Spinal cord (tissue), 4 donors: ENCODE data around the gene TAS2R50. TPM values are rescaled to one million over a fixed set of nuclear protein-coding genes. Genes with fewer than 3 reads are reported as not detected.

ENCODE experiments used
- polyA plus RNA-seq, 2 donors: library from polyadenylated mRNA; unstranded; fragments of 120-200 nt; gene quantifications; one replicate each; pipeline ENCODE4 v1.2.1, GENCODE V29; 2013; ENCODE audit not compliant: insufficient read length in 2 of 2
- total RNA-seq, 2 donors: library from RNA; depleted of rRNA in 1 of 2; stranded (reverse); fragments of 120-200 nt in 1 of 2; fragments of >200 nt in 1 of 2; gene quantifications; one replicate each; pipeline versions ENCODE4 v1.2.3 to v1.2.4, GENCODE V29; 2013 to 2014

Gene TAS2R50
- total and polyA plus RNA-seq, 4 donors = 0.17 to 10.9 (median 3.9) TPM; not detected in 1

Other genes with a start within 250 kb of the TAS2R50 start
- under 1 TPM in 1 of 2 donors, not detected in 1; 0.33 TPM for gene TAS2R7, start 184.3 kb downstream of the TAS2R50 start, total RNA-seq
- not detected for gene TAS2R7, start 184.3 kb downstream of the TAS2R50 start, polyA plus RNA-seq
- gene TAS2R8, start 179.6 kb downstream of the TAS2R50 start, total RNA-seq = under 1 TPM; 0.11 to 0.89 TPM
- not detected for gene TAS2R8, start 179.6 kb downstream of the TAS2R50 start, polyA plus RNA-seq
- gene TAS2R9, start 176.7 kb downstream of the TAS2R50 start, total RNA-seq = 1 to 10 TPM in 1 of 2 donors, under 1 TPM in 1; 0.44 to 1.4 TPM
- gene TAS2R9, start 176.7 kb downstream of the TAS2R50 start, polyA plus RNA-seq = under 1 TPM in 1 of 2 donors, not detected in 1; 0.24 TPM
- 1 to 10 TPM; 1.8 to 4.5 TPM for gene TAS2R10, start 160.6 kb downstream of the TAS2R50 start, total RNA-seq
- under 1 TPM; 0.74 to 0.86 TPM for gene TAS2R10, start 160.6 kb downstream of the TAS2R50 start, polyA plus RNA-seq
- gene PRR4, start 137.4 kb downstream of the TAS2R50 start, total RNA-seq = 10 to 100 TPM in 1 of 2 donors, 1 to 10 TPM in 1; 3.5 to 11.8 TPM
- gene PRR4, start 137.4 kb downstream of the TAS2R50 start, polyA plus RNA-seq = 10 to 100 TPM; 10.7 to 12.5 TPM
- gene PRH1, start 102.7 kb downstream of the TAS2R50 start, total RNA-seq = 10 to 100 TPM; 44.5 to 66.9 TPM
- gene PRH1, start 102.7 kb downstream of the TAS2R50 start, polyA plus RNA-seq = 10 to 100 TPM in 1 of 2 donors, 1 to 10 TPM in 1; 10.0 to 12.3 TPM
- gene TAS2R13, start 77.3 kb downstream of the TAS2R50 start, total RNA-seq = 10 to 100 TPM in 1 of 2 donors, 1 to 10 TPM in 1; 2.5 to 10.9 TPM
- not detected for gene TAS2R13, start 77.3 kb downstream of the TAS2R50 start, polyA plus RNA-seq
- gene PRH2, start 57.7 kb downstream of the TAS2R50 start, total RNA-seq = under 1 TPM in 1 of 2 donors, not detected in 1; 0.88 TPM
- not detected for gene PRH2, start 57.7 kb downstream of the TAS2R50 start, polyA plus RNA-seq
- gene TAS2R14, start 47.6 kb downstream of the TAS2R50 start, total RNA-seq = 10 to 100 TPM in 1 of 2 donors, 1 to 10 TPM in 1; 3.0 to 13.3 TPM
- gene TAS2R14, start 47.6 kb downstream of the TAS2R50 start, polyA plus RNA-seq = 1 to 10 TPM; 4.6 to 5.3 TPM
- 10 to 100 TPM in 1 of 2 donors, 1 to 10 TPM in 1; 3.4 to 14.6 TPM for gene TAS2R20, start 11.4 kb upstream of the TAS2R50 start, total RNA-seq
- gene TAS2R20, start 11.4 kb upstream of the TAS2R50 start, polyA plus RNA-seq = 1 to 10 TPM; 2.1 to 2.6 TPM
- 10 to 100 TPM in 1 of 2 donors, 1 to 10 TPM in 1; 6.3 to 15.9 TPM for gene TAS2R19, start 35.7 kb upstream of the TAS2R50 start, total RNA-seq
- gene TAS2R19, start 35.7 kb upstream of the TAS2R50 start, polyA plus RNA-seq = 1 to 10 TPM; 1.4 to 2.3 TPM
- gene TAS2R31, start 44.5 kb upstream of the TAS2R50 start, total RNA-seq = 10 to 100 TPM in 1 of 2 donors, 1 to 10 TPM in 1; 7.8 to 18.3 TPM
- 1 to 10 TPM in 1 of 2 donors, under 1 TPM in 1; 0.82 to 1.6 TPM for gene TAS2R31, start 44.5 kb upstream of the TAS2R50 start, polyA plus RNA-seq
- 1 to 10 TPM; 2.1 to 7.5 TPM for gene TAS2R46, start 75.4 kb upstream of the TAS2R50 start, total RNA-seq
- under 1 TPM in 1 of 2 donors, not detected in 1; 0.23 TPM for gene TAS2R46, start 75.4 kb upstream of the TAS2R50 start, polyA plus RNA-seq
- gene TAS2R43, start 105.4 kb upstream of the TAS2R50 start, total RNA-seq = 10 to 100 TPM in 1 of 2 donors, 1 to 10 TPM in 1; 3.4 to 10.8 TPM
- gene TAS2R43, start 105.4 kb upstream of the TAS2R50 start, polyA plus RNA-seq = under 1 TPM; 0.42 to 0.63 TPM
- 10 to 100 TPM in 1 of 2 donors, 1 to 10 TPM in 1; 5.7 to 17.0 TPM for gene TAS2R30, start 147.7 kb upstream of the TAS2R50 start, total RNA-seq
- gene TAS2R30, start 147.7 kb upstream of the TAS2R50 start, polyA plus RNA-seq = under 1 TPM; 0.14 to 0.19 TPM
- 10 to 100 TPM; 12.6 to 13.3 TPM for gene SMIM10L1, start 184.3 kb upstream of the TAS2R50 start, total RNA-seq
- gene SMIM10L1, start 184.3 kb upstream of the TAS2R50 start, polyA plus RNA-seq = 10 to 100 TPM; 19.8 to 22.6 TPM
- gene TAS2R42, start 200.0 kb upstream of the TAS2R50 start, total RNA-seq = not detected
- under 1 TPM in 1 of 2 donors, not detected in 1; 0.23 TPM for gene TAS2R42, start 200.0 kb upstream of the TAS2R50 start, polyA plus RNA-seq